GM12878 (cell line): ENCODE results near the gene FAM76A. TPM values are rescaled to one million over a fixed set of nuclear protein-coding genes. Genes with fewer than 3 reads are reported as not detected.

ENCODE experiments used
- ATF3 ChIP-seq: IDR thresholded peaks from 2 replicates; pipeline ENCODE4 v1.6.1; 2011; ENCODE audit warnings: low read depth, mild to moderate bottlenecking, low read length, moderate library complexity, borderline replicate concordance; ENCODE audit errors: extremely low read depth
- CBX5 ChIP-seq: sonication (generic); IDR thresholded peaks from 2 replicates; pipeline ENCODE4 v1.6.1; 2016; ENCODE audit warnings: low read depth, moderate library complexity, mild to moderate bottlenecking, inconsistent platforms
- GABPA ChIP-seq: IDR thresholded peaks from 2 replicates; pipeline ENCODE4 v1.6.1; 2014; ENCODE audit warnings: antibody characterized with exemption, low read depth, mild to moderate bottlenecking, inconsistent platforms
- KDM1A ChIP-seq: fragments of 200-600 bp; sonication (generic); IDR thresholded peaks from 2 replicates; pipeline ENCODE4 v1.6.1; 2016; ENCODE audit warnings: borderline replicate concordance
- NFYA ChIP-seq: IDR thresholded peaks from 2 replicates; pipeline ENCODE4 v1.6.1; 2011; ENCODE audit warnings: low read depth, mild to moderate bottlenecking, low read length, improper control_type of control experiment, borderline replicate concordance
- NRF1 ChIP-seq: conservative IDR thresholded peaks from 2 replicates; pipeline ENCODE4 v1.6.1; 2011; ENCODE audit warnings: mild to moderate bottlenecking, low read depth, low read length, improper control_type of control experiment
- REST ChIP-seq: IDR thresholded peaks from 2 replicates; pipeline ENCODE4 v1.6.1; 2012; ENCODE audit warnings: mild to moderate bottlenecking, low read depth, low read length
- RUNX3 ChIP-seq: IDR thresholded peaks from 2 replicates; pipeline ENCODE4 v1.6.1; 2012; ENCODE audit warnings: low read length, inconsistent platforms
- SIX5 ChIP-seq: IDR thresholded peaks from 2 replicates; pipeline ENCODE4 v1.6.1; 2011; ENCODE audit warnings: mild to moderate bottlenecking, low read depth, low read length, moderate library complexity; ENCODE audit not compliant: severe bottlenecking
- STAT3 ChIP-seq: IDR thresholded peaks from 2 replicates; pipeline ENCODE4 v1.6.1; 2011; ENCODE audit warnings: low read depth, low read length, improper control_type of control experiment
- ZBTB4 ChIP-seq: fragments of 450-650 bp; formaldehyde crosslinking; IDR thresholded peaks from 2 replicates; pipeline ENCODE4 v1.4.0; 2022; ENCODE audit warnings: mild to moderate bottlenecking, moderate library complexity
- polyA plus RNA-seq, 11 experiments: library from polyadenylated mRNA; depleted of rRNA in 4 of 11; unstranded in 6 of 11; stranded (reverse) in 5 of 11; fragments of >200 nt; fragmentation: Nextera tagmentation in 4 of 11; fragmentation: Illumina TruSeq in 1 of 11; extraction: Ambion mirVana in 4 of 11; extraction: Trizol in 1 of 11; gene quantifications; 1 replicate in 1 of 11; 2 replicates in 10 of 11; pipeline versions ENCODE4 v1.2.1 to v1.2.3, GENCODE V29; 2011 to 2016; ENCODE audit warnings: inconsistent platforms in 2 of 11, missing spikeins in 2 of 11, low read depth in 1 of 11
- total RNA-seq, 4 experiments: library from RNA; depleted of rRNA in 3 of 4; stranded (reverse); fragments of >200 nt in 3 of 4; fragmentation: Illumina TruSeq in 1 of 4; extraction: Trizol in 1 of 4; gene quantifications; 2 replicates each; pipeline versions ENCODE4 v1.2.1 to v1.2.3, GENCODE V29; 2013 to 2021

FAM76A gene
- total and polyA plus RNA-seq, 10 of the 15 experiments (the other 5 are each of a cell fraction or from before 2014, with no cell fraction given) = 5.4 to 13.4 (median 7.6) TPM

GRCh38 chr1:27710574-27710973 lies 15.2 kb upstream of the FAM76A start (continued):
- TF ChIP-seq REST (no peak), ZBTB4 (no peak), NFYA (no peak), SIX5 (no peak), KDM1A (no peak), STAT3 (no peak), RUNX3 (no peak), CBX5 (no peak), NRF1 (no peak), GABPA (no peak), ATF3 (no peak)
